Chondrocyte (in vitro differentiated cells): ENCODE results near the gene DHRSX. TPM values are rescaled to one million over a fixed set of nuclear protein-coding genes. Genes with fewer than 3 reads are reported as not detected.

Experiments
- DNase-seq: peaks from one replicate; pipeline ENCODE4 v3.0.0; 2021; ENCODE audit warnings: mixed read lengths, low spot score
- H3K27ac Mint-ChIP-seq: one replicate; pipeline ENCODE4 v1.8.0; 2021; ENCODE audit warnings: mild to moderate bottlenecking, moderate library complexity, mixed read lengths; ENCODE audit not compliant: unreplicated experiment
- H3K27me3 Mint-ChIP-seq: 2 replicates; pipeline ENCODE4 v1.8.0; 2021; ENCODE audit warnings: low read depth, mixed read lengths
- H3K36me3 Mint-ChIP-seq: 2 replicates; pipeline ENCODE4 v1.8.0; 2021; ENCODE audit warnings: low read depth, mixed read lengths
- H3K4me1 Mint-ChIP-seq: 2 replicates; pipeline ENCODE4 v1.8.0; 2021; ENCODE audit warnings: low read depth, mild to moderate bottlenecking, mixed read lengths
- H3K4me3 Mint-ChIP-seq: one replicate; pipeline ENCODE4 v1.8.0; 2021; ENCODE audit warnings: mild to moderate bottlenecking, moderate library complexity, mixed read lengths; ENCODE audit not compliant: unreplicated experiment
- H3K9me3 Mint-ChIP-seq: 2 replicates; pipeline ENCODE4 v1.8.0; 2021; ENCODE audit warnings: low read depth, mixed read lengths
- CTCF ChIP-seq: fragments of 200-600 bp; sonication (generic); IDR thresholded peaks from 2 replicates; pipeline ENCODE4 v1.5.0; 2021; ENCODE audit warnings: antibody characterized with exemption, mild to moderate bottlenecking, moderate library complexity
- total RNA-seq: library from RNA; stranded (reverse); gene quantifications from 3 replicates; pipeline ENCODE4 v1.2.1, GENCODE V29; 2021

The DHRSX gene
- total RNA-seq, 1 donor from 2014 or later: 35.2 TPM

GRCh38 chrX:2325076-2325784, 175.5 kb downstream of the DHRSX start:
- peaks cover 8% of the 10 kb centered on the region for H3K4me1 Mint-ChIP-seq
- no peaks in the 10 kb centered on the region for H3K27me3 Mint-ChIP-seq
- DNase-seq: no peak
- no peaks in the 10 kb centered on the region for H3K9me3 Mint-ChIP-seq
- peaks cover 2% of the 10 kb centered on the region for H3K36me3 Mint-ChIP-seq
- TF ChIP-seq CTCF: no peak
- no peak overlapping the region for H3K27ac Mint-ChIP-seq
- no peak overlapping the region for H3K4me3 Mint-ChIP-seq

DNA sequence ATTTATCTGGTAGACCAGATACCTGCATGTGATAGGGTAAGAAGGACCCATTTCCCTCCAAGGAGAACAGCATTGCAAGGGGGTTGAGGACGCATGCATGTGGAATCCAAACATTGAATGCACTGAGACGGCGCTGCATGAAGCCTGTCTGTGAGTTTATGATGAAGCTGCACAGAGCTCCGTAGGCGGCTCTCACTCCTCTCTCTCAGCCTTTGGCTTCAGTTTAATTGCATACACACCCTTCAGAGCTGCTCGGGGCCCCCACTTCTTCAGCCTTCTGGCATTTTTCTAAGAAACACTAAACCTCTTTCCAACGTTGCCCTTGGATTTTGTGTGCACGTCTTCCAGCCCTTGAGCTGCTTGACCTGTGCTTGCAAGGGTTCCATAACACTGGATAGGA, 176.6 kb downstream of the DHRSX start:
- Mint-ChIP-seq H3K4me3 (no peak overlapping the region), H3K27ac (no peak overlapping the region), H3K27me3 (no peaks in the 10 kb centered on the region)

GRCh38 chrX:2321411-2321810, 179.4 kb downstream of the DHRSX start:
- TF ChIP-seq CTCF: no peak
- DNase-seq: no peak
- Mint-ChIP-seq H3K27me3 (no peaks in the 10 kb centered on the region), H3K4me1 (peaks cover 11% of the 10 kb centered on the region), H3K27ac (no peak overlapping the region), H3K36me3 (peaks cover 2% of the 10 kb centered on the region), H3K9me3 (no peaks in the 10 kb centered on the region), H3K4me3 (no peak overlapping the region)

More for the DNA sequence above, 176.6 kb downstream of the DHRSX start:
- Mint-ChIP-seq H3K4me1 (peaks cover 8% of the 10 kb centered on the region), H3K9me3 (no peaks in the 10 kb centered on the region), H3K36me3 (peaks cover 2% of the 10 kb centered on the region)
- no peak for TF ChIP-seq CTCF
- DNase-seq: no peak

- no peak for DNase-seq
- no peak overlapping the region for H3K4me3 Mint-ChIP-seq
- peaks cover under 1% of the 10 kb centered on the region for H3K36me3 Mint-ChIP-seq
- peaks cover 12% of the 10 kb centered on the region for H3K4me1 Mint-ChIP-seq
- no peaks in the 10 kb centered on the region for H3K27me3 Mint-ChIP-seq
- TF ChIP-seq CTCF: no peak
- no peaks in the 10 kb centered on the region for H3K9me3 Mint-ChIP-seq
- H3K27ac Mint-ChIP-seq: no peak overlapping the region
Observed at GRCh38 chrX:2320580-2321327, 180.0 kb downstream of the DHRSX start.

GRCh38 chrX:2320089-2320488, 180.7 kb downstream of the DHRSX start:
- Mint-ChIP-seq H3K4me1 (peaks cover 12% of the 10 kb centered on the region), H3K4me3 (no peak overlapping the region), H3K9me3 (no peaks in the 10 kb centered on the region), H3K27me3 (no peaks in the 10 kb centered on the region), H3K27ac (no peak overlapping the region), H3K36me3 (no peaks in the 10 kb centered on the region)
- TF ChIP-seq CTCF: no peak
- no peak for DNase-seq
